Ovary (tissue), 9 donors: ENCODE measurements around the gene C2CD2L. TPM values are rescaled to one million over a fixed set of nuclear protein-coding genes. Genes with fewer than 3 reads are reported as not detected.

ENCODE experiments used
- DNase-seq, 5 donors: peaks; one replicate each; pipeline ENCODE4 v3.0.0-alpha.2; 2019 to 2020
- H3K27ac ChIP-seq, 2 donors: fragments of 200-600 bp; one replicate each; pipeline versions ENCODE4 v1.5.1 to v1.8.0; 2019 to 2022
- H3K27me3 ChIP-seq: fragments of 200-600 bp; one replicate; pipeline ENCODE4 v1.8.0; 2022
- H3K36me3 ChIP-seq: fragments of 200-600 bp; sonication (generic); one replicate; pipeline ENCODE4 v1.5.1; 2019
- H3K4me1 ChIP-seq: one replicate; pipeline ENCODE4 v1.8.1; 2013; ENCODE audit warnings: mild to moderate bottlenecking, moderate library complexity; ENCODE audit not compliant: insufficient read depth
- H3K4me3 ChIP-seq: fragments of 200-600 bp; sonication (generic); one replicate; pipeline ENCODE4 v1.5.1; 2017
- H3K9me3 ChIP-seq, 2 donors: fragments of 200-600 bp in 1 of 2; sonication (generic) in 1 of 2; one replicate each; pipeline versions ENCODE4 v1.5.1 to v1.8.1; 2013 to 2019; ENCODE audit warnings: mild to moderate bottlenecking in 1 of 2, moderate library complexity in 1 of 2
- CTCF ChIP-seq, 3 donors: fragments of 450-650 bp in 2 of 3; fragments of 200-600 bp in 1 of 3; IDR thresholded peaks; one replicate each; pipeline versions ENCODE4 v1.5.1 to v1.8.0; 2016 to 2022; ENCODE audit warnings: antibody characterized with exemption in 3 of 3, mild to moderate bottlenecking in 1 of 3
- EP300 ChIP-seq: sonication (generic); formaldehyde crosslinking; IDR thresholded peaks from one replicate; pipeline ENCODE4 v1.6.1; 2017; ENCODE audit warnings: antibody characterized with exemption
- POLR2A ChIP-seq: fragments of 450-650 bp; IDR thresholded peaks from one replicate; pipeline ENCODE4 v1.6.1; 2017; ENCODE audit warnings: antibody characterized with exemption, mild to moderate bottlenecking, moderate library complexity
- WGBS, 3 donors: extraction: QIAGEN DNeasy Blood & Tissue Kit in 1 of 3; methylation state at CpG; one replicate each; pipeline versions ENCODE4 v1.1.5 to v1.1.7; 2013 to 2017; 5-methylcytosine and 5-hydroxymethylcytosine counted together
- intact Hi-C, 4 donors: fragments of 100-400 bp; cut with DNase I; formaldehyde crosslinking; loops; one replicate each; pipeline versions ENCODE4 v1.11.0 to v1.15.1; 2022 to 2023
- polyA plus RNA-seq, 2 donors: library from polyadenylated mRNA; stranded (reverse); fragments of 200-250 nt in 1 of 2; fragments of 350-450 nt in 1 of 2; fragmentation: Illumina TruSeq in 1 of 2; extraction: RNeasy Lipid Tissue Mini Kit (QIAGEN cat#74804) in 1 of 2; gene quantifications; one replicate each; pipeline ENCODE4 v1.2.3, GENCODE V29; 2013 to 2014
- total RNA-seq, 7 donors: library from RNA; depleted of rRNA in 2 of 7; stranded (reverse); fragments of >200 nt in 2 of 7; fragmentation: NEBNext Ultra II Directional in 3 of 7; extraction: Animal tissue kit (Norgen Biotek cat#: 25700) in 3 of 7; gene quantifications; one replicate each; pipeline versions ENCODE4 v1.1.0 to v1.2.4, GENCODE V29; 2016 to 2023
- donor health status: DM: no; HTN: no; CAD: no; lungs with moderate emphysema.
- donor health status: DM: no; HTN: no; CAD: no.
- donor health status: Bipolar disorder and iron deficiency.
- donor health status: DM: yes; HTN: yes; CAD: no.
- donor health status: DM: no; HTN: no; CAD: no.
- donor health status: DM: yes; HTN: yes; CAD: no.

The C2CD2L gene
- total and polyA plus RNA-seq, 9 donors: 2.8 to 13.6 (median 6.9) TPM

- no peak overlapping the region for H3K4me3 ChIP-seq
- H3K27me3 ChIP-seq: no peaks in the 10 kb centered on the region
- no peak overlapping the region for H3K27ac ChIP-seq
- H3K36me3 ChIP-seq: no peaks in the 10 kb centered on the region
- intact Hi-C loops: no loop called here
- H3K9me3 ChIP-seq: no peaks in the 10 kb centered on the region
- TF ChIP-seq EP300: no peak
- TF ChIP-seq CTCF (IDR thresholded peaks at IDR 0.05): no peak
- no peak for TF ChIP-seq POLR2A
- 91 to 93% (median 92%) methylated on average over 11 of the region's 11 CpGs for WGBS, 3 donors
- peak in 2 of 5 donors; percentile 15 to 26 for DNase-seq
- peaks cover 8% of the 10 kb centered on the region for H3K4me1 ChIP-seq
Measured at GRCh38 chr11:119111361-119111925, 4.3 kb downstream of the C2CD2L start.

- peak in 1 of 5 donors; percentile 13 for DNase-seq
Measured at GRCh38 chr11:119112314-119113020, 5.3 kb downstream of the C2CD2L start.

GRCh38 chr11:119113716-119114115 lies 6.6 kb downstream of the C2CD2L start:
- Histone ChIP-seq H3K4me3 (no peak overlapping the region), H3K27me3 (no peaks in the 10 kb centered on the region), H3K9me3 (no peaks in the 10 kb centered on the region), H3K36me3 (no peaks in the 10 kb centered on the region), H3K4me1 (no peaks in the 10 kb centered on the region), H3K27ac (no peak overlapping the region)
- DNase-seq: no peak
- 88 to 94% (median 93%) methylated on average over 9 of the region's 9 CpGs for WGBS, 3 donors
- intact Hi-C loops: no loop called here
- TF ChIP-seq POLR2A: no peak
- TF ChIP-seq EP300: no peak
- TF ChIP-seq CTCF (IDR thresholded peaks at IDR 0.05): no peak

More at GRCh38 chr11:119112314-119113020, 5.3 kb downstream of the C2CD2L start:
- no peaks in the 10 kb centered on the region for H3K27me3 ChIP-seq
- peaks cover 8% of the 10 kb centered on the region for H3K4me1 ChIP-seq
- no peaks in the 10 kb centered on the region for H3K9me3 ChIP-seq
- WGBS, 3 donors: 85 to 89% (median 86%) methylated on average over 12 of the region's 12 CpGs
- TF ChIP-seq CTCF (IDR thresholded peaks at IDR 0.05) (no peak), EP300 (no peak), POLR2A (no peak)
- no peak overlapping the region for H3K27ac ChIP-seq
- intact Hi-C loops: no loop called here
- H3K4me3 ChIP-seq: no peak overlapping the region
- H3K36me3 ChIP-seq: no peaks in the 10 kb centered on the region

- H3K4me1 ChIP-seq: no peaks in the 10 kb centered on the region
- no peaks in the 10 kb centered on the region for H3K27me3 ChIP-seq
- 87 to 90% (median 89%) methylated on average over 5 of the region's 5 CpGs for WGBS, 3 donors
- no peak for DNase-seq
- intact Hi-C loops: no loop called here
- H3K36me3 ChIP-seq: no peaks in the 10 kb centered on the region
- no peak overlapping the region for H3K27ac ChIP-seq
- no peak for TF ChIP-seq EP300
- TF ChIP-seq CTCF (IDR thresholded peaks at IDR 0.05): no peak
- TF ChIP-seq POLR2A: no peak
- H3K9me3 ChIP-seq: no peaks in the 10 kb centered on the region
- no peak overlapping the region for H3K4me3 ChIP-seq
Measured at GRCh38 chr11:119114351-119114750, 7.2 kb downstream of the C2CD2L start.
